ENCODE measurements around the gene IQGAP1. TPM values are rescaled to one million over a fixed set of nuclear protein-coding genes. Genes with fewer than 3 reads are reported as not detected.
"Not testable (repeated sequence)": the region's sequence is repeated elsewhere in the genome, so short reads cannot be mapped to it uniquely, and the experiment has no call there.

IQGAP1 gene
- total RNA-seq, 1 donor from 2014 or later = 61.1 TPM

DNA sequence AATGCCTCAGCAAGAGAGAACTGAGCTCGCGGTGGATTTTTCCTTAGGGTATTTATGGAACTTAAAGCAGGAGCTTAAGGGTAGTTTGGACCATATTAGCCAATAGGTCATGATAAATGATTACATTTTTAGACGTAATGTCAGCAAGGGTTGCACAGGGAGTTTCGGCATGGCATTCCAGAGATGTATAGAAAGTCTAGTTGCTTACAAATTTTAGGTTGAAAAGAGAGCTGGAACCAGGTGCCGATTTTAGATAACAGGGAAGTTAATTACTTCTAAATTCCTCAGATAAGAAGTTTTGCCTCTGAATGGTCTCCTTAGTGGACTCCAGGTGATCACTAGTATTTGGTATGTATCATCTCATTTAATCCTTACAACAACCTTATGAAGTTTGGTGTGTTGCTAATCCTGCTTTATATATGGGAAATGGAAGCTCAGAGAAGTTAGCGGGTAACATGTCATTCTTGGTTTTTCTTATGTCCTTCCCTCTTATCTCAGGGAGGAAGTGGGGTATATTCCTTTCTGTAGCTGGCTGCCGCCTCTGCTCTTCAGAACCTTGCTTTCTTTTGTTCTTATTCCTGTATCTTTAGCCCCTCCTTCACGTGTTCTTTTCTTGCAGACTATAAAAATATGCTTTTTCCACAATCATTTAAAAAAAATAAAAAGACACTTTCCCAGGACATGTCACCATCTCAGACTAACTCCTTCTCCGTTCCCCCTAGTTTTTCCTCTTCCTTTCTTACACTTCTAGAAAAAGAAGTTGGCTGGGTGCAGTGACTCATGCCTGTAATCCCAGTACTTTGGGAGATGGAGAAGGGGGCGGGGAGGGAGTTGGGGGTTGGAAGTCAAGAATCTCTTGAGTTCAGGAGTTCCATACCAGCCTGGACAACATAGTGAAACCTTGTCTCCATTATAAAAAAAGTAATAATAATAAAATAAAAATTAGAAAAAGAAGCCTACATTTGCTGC, 25.7 kb downstream of the IQGAP1 start:
- TF ChIP-seq, protein P1, sequence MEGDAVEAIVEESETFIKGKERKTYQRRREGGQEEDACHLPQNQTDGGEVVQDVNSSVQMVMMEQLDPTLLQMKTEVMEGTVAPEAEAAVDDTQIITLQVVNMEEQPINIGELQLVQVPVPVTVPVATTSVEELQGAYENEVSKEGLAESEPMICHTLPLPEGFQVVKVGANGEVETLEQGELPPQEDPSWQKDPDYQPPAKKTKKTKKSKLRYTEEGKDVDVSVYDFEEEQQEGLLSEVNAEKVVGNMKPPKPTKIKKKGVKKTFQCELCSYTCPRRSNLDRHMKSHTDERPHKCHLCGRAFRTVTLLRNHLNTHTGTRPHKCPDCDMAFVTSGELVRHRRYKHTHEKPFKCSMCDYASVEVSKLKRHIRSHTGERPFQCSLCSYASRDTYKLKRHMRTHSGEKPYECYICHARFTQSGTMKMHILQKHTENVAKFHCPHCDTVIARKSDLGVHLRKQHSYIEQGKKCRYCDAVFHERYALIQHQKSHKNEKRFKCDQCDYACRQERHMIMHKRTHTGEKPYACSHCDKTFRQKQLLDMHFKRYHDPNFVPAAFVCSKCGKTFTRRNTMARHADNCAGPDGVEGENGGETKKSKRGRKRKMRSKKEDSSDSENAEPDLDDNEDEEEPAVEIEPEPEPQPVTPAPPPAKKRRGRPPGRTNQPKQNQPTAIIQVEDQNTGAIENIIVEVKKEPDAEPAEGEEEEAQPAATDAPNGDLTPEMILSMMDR (IDR thresholded peaks at IDR 0.05; ENCODE audit: partially characterized antibody, unreplicated experiment) = no peak
- Mint-ChIP-seq H3K27ac (ENCODE audit: unreplicated experiment) (no peak overlapping the region), H3K36me3 (ENCODE audit: unreplicated experiment) (no peaks in the 10 kb centered on the region), H3K9me3 (ENCODE audit: unreplicated experiment) (peaks cover 2% of the 10 kb centered on the region), H3K4me3 (ENCODE audit: unreplicated experiment) (no peak overlapping the region), H3K27me3 (ENCODE audit: unreplicated experiment) (no peaks in the 10 kb centered on the region), H3K4me1 (ENCODE audit: low read depth, unreplicated experiment) (peaks cover 6% of the 10 kb centered on the region)
- DNase-seq = no peak

- Mint-ChIP-seq H3K27me3 (ENCODE audit: unreplicated experiment) (no peaks in the 10 kb centered on the region), H3K4me3 (ENCODE audit: unreplicated experiment) (no peak overlapping the region)
Measured at GRCh38 chr15:90414408-90415028, 26.5 kb downstream of the IQGAP1 start.

GRCh38 chr15:90416052-90416451, 28.0 kb downstream of the IQGAP1 start:
- H3K9me3 Mint-ChIP-seq (ENCODE audit: unreplicated experiment); DNase-seq; H3K27ac Mint-ChIP-seq (ENCODE audit: unreplicated experiment); H3K4me3 Mint-ChIP-seq (ENCODE audit: unreplicated experiment); H3K36me3 Mint-ChIP-seq (ENCODE audit: unreplicated experiment); H3K27me3 Mint-ChIP-seq (ENCODE audit: unreplicated experiment); H3K4me1 Mint-ChIP-seq (ENCODE audit: low read depth, unreplicated experiment): not testable (repeated sequence)

More at GRCh38 chr15:90414408-90415028, 26.5 kb downstream of the IQGAP1 start:
- no peak for DNase-seq
- TF ChIP-seq, protein P1 (IDR thresholded peaks at IDR 0.05; ENCODE audit: partially characterized antibody, unreplicated experiment) = no peak
- no peak overlapping the region for H3K27ac Mint-ChIP-seq (ENCODE audit: unreplicated experiment)
- H3K36me3 Mint-ChIP-seq (ENCODE audit: unreplicated experiment) = no peaks in the 10 kb centered on the region
- H3K9me3 Mint-ChIP-seq (ENCODE audit: unreplicated experiment) = peaks cover 2% of the 10 kb centered on the region
- peaks cover 6% of the 10 kb centered on the region for H3K4me1 Mint-ChIP-seq (ENCODE audit: low read depth, unreplicated experiment)

DNA sequence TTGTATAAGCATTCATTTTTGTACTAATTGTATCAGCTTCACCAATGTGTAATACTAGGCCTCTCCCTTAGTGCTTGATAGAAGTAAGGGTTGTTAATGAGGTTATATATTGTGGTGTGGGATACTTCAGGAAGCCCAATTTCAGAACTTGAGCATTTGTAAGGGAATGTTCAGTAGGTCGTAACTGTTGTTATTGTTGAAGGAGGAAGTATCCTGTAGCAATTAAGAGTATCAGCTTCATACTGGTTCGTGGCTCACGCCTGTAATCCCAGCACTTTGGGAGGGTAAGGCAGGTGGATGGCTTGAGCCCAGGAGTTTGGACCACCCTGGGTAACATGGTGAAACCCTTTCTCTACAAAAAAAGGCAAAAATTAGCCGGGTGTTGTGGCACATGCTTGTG, 30.6 kb downstream of the IQGAP1 start:
- H3K27me3 Mint-ChIP-seq (ENCODE audit: unreplicated experiment) = peaks cover 2% of the 10 kb centered on the region
- no peaks in the 10 kb centered on the region for H3K36me3 Mint-ChIP-seq (ENCODE audit: unreplicated experiment)
- no peak overlapping the region for H3K27ac Mint-ChIP-seq (ENCODE audit: unreplicated experiment)

DNA sequence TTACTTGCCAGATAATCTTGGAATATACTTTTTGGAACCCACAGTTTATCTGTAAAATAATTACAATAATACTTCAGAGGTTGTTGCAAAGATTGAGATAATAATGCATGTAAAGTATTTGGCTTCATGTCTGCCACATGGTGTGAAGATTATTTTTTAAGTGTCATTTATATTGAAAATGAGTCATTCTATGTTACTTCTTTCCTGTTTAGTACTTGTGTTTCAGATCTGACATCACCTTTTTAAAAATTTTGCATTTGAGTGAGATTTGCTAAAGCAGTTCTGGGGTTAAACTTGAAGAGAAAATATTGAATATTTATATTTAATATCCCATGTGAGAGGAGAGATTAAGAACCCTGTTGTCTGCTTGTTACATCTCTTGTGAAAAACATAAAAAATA, 31.2 kb downstream of the IQGAP1 start:
- H3K36me3 Mint-ChIP-seq (ENCODE audit: unreplicated experiment) = no peaks in the 10 kb centered on the region
- no peak overlapping the region for H3K27ac Mint-ChIP-seq (ENCODE audit: unreplicated experiment)
- TF ChIP-seq, protein P1 (IDR thresholded peaks at IDR 0.05; ENCODE audit: partially characterized antibody, unreplicated experiment) = no peak
- H3K4me1 Mint-ChIP-seq (ENCODE audit: low read depth, unreplicated experiment) = peaks cover 6% of the 10 kb centered on the region
- H3K9me3 Mint-ChIP-seq (ENCODE audit: unreplicated experiment) = peaks cover 2% of the 10 kb centered on the region
- no peak overlapping the region for H3K4me3 Mint-ChIP-seq (ENCODE audit: unreplicated experiment)
- H3K27me3 Mint-ChIP-seq (ENCODE audit: unreplicated experiment) = peaks cover 2% of the 10 kb centered on the region
- DNase-seq = no peak

More for the DNA sequence above, 30.6 kb downstream of the IQGAP1 start:
- Mint-ChIP-seq H3K4me1 (ENCODE audit: low read depth, unreplicated experiment) (peaks cover 2% of the 10 kb centered on the region), H3K4me3 (ENCODE audit: unreplicated experiment) (no peak overlapping the region), H3K9me3 (ENCODE audit: unreplicated experiment) (peaks cover 2% of the 10 kb centered on the region)
- no peak for DNase-seq
- TF ChIP-seq, protein P1 (IDR thresholded peaks at IDR 0.05; ENCODE audit: partially characterized antibody, unreplicated experiment) = no peak

All from glutamatergic neuron (in vitro differentiated cells).